NB4 (cell line): ENCODE results near the gene DGKD.

Source experiments
- CTCF ChIP-seq: IDR thresholded peaks from one replicate; pipeline ENCODE4 v1.5.1; 2012; ENCODE audit warnings: low read depth, low read length
- MAX ChIP-seq: IDR thresholded peaks from 2 replicates; pipeline ENCODE4 v1.6.1; 2011; ENCODE audit warnings: low read depth, low read length
- POLR2A ChIP-seq: IDR thresholded peaks from 2 replicates; pipeline ENCODE4 v1.6.1; 2011; ENCODE audit warnings: mild to moderate bottlenecking; ENCODE audit not compliant: insufficient read length; ENCODE audit errors: extremely low read depth

DNA sequence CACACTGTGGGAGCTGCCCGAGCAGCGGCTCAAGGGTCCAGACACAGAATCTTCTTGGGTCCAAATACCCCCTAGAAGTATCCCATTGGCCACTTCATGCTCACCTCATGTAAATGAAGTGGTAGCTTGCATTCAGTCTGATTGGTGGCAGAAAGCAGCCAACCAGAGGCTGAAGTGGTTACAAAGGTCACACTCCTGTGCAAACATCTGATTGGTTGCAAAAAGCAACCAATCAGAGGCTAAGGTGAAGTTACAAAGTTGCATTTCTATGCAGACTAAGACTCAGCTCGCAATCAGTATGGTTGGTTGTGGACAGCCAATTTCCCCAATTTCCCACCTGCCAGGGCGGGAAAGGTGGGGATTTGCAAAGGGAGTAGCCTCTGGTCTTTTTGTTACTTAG, 94.3 kb downstream of the DGKD start:
- TF ChIP-seq CTCF: no peak
- no peak for TF ChIP-seq POLR2A
- no peak for TF ChIP-seq MAX
